GM21381 (cell line): ENCODE measurements around the gene PPP1R26.
"Not testable (repeated sequence)": the region's sequence is repeated elsewhere in the genome, so short reads cannot be mapped to it uniquely, and the experiment has no call there.

Experiments
- ATAC-seq: cut with Tn5 transposase; IDR thresholded peaks from one replicate; pipeline ENCODE4 v1.9.1; 2021; ENCODE audit warnings: mild to moderate bottlenecking, moderate library complexity; ENCODE audit not compliant: unreplicated experiment

PPP1R26 gene, protein sequence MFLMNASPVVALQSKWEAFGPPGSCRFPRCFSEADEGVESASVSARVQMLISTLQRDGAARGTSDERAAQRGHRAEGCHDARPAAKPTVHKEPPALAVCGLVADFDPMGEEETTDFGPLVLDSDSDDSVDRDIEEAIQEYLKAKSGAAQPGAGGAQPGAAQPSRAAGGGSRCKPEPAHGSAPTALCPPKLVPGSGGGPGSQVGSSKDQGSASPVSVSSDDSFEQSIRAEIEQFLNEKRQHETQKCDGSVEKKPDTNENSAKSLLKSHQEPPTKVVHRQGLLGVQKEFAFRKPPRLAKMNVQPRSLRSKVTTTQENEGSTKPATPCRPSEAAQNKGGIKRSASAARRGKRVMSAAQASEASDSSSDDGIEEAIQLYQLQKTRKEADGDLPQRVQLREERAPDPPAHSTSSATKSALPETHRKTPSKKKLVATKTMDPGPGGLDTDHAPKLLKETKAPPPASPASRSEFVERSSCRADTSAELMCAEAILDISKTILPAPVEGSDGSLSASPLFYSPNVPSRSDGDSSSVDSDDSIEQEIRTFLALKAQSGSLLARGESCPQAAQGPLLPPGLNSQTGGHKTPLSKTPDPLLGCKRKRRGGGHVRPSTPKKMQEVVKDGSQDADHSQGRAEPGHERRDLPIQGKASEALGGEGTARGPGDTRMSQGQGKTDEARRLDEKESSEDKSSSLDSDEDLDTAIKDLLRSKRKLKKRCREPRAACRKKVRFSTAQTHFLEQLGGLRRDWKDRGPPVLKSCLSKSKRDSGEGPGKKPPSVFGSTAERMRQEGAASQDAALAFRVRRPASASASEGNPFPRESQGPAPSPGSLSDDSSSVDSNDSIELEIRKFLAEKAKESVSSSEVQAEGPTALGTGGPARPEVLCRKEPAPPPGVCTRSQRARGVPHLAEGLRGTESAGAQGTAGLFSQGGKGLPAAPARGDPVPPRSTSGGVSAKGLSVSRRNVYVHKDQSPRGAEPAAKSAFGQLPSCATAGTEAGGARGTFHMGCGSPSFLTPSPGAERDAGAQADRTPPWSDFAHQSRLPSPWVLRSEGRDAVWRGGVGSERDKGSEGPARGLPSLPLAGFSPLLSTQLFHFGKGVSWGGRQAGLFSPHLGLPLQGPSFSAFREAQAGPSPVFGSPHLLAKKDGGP (N-terminal part only)

GRCh38 chr9:135479469-135480052, at the start of gene PPP1R26:
PPP1R26 (plus strand) TSS chr9:135479782; CDS start chr9:135484511, 4,729 bp downstream.
- ATAC-seq, result peak; percentile 43

DNA sequence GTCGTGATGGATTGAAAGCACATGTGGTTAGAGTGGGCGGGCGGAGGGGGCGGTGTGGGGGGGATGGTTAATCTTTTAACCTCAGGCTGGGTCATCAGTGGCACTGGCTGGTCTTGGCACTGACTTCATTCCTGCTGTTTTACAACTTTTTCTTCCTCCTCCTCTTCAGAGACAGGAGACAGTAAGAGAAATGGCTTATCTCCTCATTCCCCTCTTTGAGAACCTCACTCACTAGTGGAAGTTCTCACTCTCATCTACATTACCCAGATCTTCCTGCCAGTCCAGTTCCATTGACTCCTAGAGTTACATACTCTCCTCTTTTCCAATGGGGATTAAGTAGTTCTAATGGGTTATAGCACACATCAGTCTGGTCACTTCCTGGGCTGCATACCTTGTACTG, 42.3 kb upstream of the PPP1R26 start:
- no peak for ATAC-seq

DNA sequence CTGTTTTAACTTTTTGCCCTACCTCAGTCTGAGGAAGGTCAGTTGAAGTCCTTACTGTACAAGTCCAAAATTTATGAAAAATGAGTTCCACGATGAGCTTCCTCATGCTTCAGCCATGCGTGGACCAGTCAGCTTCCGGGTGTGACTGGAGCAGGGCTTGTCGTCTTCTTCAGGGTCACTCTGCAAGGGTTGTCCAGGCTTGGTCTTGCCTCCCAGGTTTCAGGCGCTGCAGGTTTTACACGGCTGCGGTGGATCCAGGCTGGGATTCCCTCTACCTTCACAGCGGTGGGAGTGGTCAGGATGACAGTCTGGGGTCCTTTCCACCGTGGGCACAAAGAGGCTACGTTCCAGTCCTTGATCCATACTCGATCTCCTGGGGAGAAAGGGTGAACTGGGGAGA, 41.9 kb upstream of the PPP1R26 start:
- not testable (repeated sequence) for ATAC-seq

- not testable (repeated sequence) for ATAC-seq
Measured at GRCh38 chr9:135438581-135439232, 40.9 kb upstream of the PPP1R26 start.

GRCh38 chr9:135439514-135439913, 40.1 kb upstream of the PPP1R26 start:
- ATAC-seq, result not testable (repeated sequence)

- ATAC-seq, result no peak
Measured at GRCh38 chr9:135439916-135440315, 39.7 kb upstream of the PPP1R26 start.

DNA sequence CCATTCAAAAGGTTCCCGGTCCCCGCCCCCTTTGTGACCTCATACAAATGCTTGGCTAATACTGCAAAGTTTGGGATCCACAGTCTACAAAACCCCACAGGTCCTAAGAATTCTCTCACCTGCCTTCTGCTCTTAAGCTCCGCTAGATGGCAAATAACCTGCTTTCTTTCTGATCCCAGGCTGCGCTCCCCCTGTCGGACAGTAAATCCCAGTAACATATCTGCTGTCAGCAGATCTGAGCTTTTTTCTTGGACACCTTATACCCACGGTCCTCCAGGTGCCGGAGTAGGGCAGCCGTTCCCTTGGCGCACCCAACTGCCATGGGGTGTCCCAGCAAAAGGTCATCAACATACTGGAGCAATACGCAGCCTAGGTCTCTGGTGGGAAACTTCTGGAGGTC, 39.0 kb upstream of the PPP1R26 start:
- no peak for ATAC-seq

DNA sequence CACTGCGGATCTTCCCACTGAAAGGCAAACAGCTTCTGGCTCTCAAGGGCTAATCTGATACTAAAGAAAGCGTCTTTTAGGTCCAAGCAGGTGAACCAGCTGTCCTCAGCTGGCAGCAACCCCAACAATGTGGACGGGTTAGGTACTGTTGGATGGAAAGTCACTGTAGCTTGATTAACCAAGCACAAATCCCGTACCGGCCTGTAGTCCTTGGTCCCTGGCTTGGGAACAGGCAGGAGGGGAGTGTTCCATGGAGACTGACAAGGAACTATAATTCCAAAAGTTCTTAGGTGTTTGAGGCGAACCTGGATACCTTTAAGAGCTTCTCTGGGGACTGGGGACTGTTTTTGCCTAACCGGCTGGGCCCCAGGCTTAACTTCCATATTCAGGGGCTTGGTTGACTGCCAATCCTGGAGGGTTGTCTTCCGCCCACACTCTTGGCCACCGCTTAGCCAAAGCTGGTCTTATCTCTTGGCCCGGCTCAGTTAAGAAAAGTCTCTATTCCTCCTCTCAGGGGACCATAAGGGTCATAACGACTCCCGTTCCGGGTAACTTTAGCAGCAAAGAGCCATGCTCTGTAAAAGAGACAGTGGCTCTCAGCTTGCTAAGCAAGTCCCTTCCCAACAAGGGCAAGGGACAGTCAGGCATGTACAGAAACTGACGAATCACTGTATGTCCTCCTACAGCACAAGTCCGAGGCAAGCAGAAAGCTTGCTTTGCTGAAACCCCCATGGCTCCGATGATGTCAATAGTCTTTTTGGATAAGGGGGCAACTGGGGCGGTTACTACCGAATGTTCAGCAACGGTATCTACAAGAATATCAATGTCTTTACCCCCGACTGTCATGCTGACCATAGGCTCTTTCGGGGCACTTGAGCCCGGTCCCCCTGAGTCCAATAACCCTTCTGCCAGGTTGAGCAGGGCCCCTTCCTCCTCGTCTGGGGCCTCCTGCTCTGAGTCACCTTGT, 38.2 kb upstream of the PPP1R26 start:
- not testable (repeated sequence) for ATAC-seq

- no peak for ATAC-seq
Measured at GRCh38 chr9:135442075-135442474, 37.5 kb upstream of the PPP1R26 start.

DNA sequence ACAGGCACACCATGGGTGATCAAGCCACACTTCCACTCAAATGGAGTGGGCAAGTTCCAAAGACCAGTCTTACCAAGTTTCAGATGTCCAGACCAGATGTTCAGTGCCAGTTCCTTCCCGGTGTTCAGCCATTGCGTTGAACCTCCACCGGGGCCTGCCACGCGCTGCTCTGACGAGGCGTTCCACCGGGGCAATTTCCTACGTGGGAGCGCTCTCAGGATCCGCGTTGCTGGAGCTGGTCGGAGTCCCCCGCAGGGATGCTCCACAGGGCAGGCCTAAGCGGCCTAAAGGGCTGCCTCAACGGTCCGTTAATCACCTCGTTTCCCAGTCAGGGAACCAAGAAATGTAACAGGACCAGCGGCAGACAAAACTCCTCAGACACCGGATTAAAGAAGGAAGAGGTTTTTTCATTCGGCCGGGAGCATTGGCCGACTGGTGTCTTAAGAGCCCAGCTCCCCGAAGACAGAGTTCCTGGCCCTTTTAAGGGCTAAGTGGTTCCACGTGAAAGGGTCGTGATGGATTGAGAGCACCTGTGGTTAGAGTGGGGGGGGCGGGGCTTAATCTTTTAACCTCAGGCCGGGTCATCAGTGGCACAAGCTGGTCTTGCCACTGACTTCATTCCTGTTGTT, 35.7 kb upstream of the PPP1R26 start:
- no peak for ATAC-seq

DNA sequence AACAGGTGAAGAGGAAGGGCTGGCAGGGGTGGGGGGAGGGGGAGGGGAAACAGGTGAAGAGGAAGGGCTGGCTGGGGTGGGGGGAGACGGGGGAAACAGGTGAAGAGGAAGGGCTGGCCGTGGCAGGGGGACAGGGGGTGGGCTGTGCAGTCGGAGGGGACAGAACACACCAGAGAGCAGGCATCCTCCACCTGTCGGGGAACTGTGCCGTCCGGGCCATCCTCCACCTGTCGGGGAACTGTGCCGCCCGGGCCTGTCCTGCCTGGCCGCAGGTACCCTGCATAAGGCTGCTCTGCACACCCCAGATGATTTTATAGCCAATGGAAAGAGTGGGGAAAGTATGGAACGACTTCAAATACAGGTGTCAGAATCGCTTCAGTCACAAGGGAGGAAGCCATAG, 32.5 kb upstream of the PPP1R26 start:
- ATAC-seq, result no peak

DNA sequence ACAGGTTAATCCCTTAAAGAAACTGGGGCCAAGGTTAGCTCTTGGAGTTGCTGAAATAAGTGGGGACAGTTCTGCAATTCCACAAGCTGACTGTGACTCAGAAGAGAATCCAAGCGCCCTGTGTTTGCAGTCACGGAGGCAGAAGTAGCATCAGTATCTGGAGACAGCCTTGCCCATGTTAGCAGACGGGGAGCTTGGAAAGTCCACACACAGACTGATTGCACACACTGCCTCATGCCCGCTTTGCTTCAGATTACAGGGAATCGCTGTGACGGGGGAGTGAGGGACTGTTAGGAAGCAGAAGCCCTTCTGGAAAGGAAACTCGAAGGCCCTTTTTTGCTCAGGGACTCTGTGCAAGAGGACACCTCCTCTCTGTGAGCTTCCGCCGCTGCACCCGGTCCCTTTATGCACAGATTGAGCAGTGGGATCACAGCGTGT, 30.9 kb upstream of the PPP1R26 start:
- ATAC-seq, result no peak

GRCh38 chr9:135449532-135449931, 30.1 kb upstream of the PPP1R26 start:
- not testable (repeated sequence) for ATAC-seq

GRCh38 chr9:135450956-135451355, 28.6 kb upstream of the PPP1R26 start:
- no peak for ATAC-seq

- ATAC-seq, result not testable (repeated sequence)
Measured at GRCh38 chr9:135451909-135452308, 27.7 kb upstream of the PPP1R26 start.

GRCh38 chr9:135454737-135455136, 24.8 kb upstream of the PPP1R26 start:
- ATAC-seq, result no peak

DNA sequence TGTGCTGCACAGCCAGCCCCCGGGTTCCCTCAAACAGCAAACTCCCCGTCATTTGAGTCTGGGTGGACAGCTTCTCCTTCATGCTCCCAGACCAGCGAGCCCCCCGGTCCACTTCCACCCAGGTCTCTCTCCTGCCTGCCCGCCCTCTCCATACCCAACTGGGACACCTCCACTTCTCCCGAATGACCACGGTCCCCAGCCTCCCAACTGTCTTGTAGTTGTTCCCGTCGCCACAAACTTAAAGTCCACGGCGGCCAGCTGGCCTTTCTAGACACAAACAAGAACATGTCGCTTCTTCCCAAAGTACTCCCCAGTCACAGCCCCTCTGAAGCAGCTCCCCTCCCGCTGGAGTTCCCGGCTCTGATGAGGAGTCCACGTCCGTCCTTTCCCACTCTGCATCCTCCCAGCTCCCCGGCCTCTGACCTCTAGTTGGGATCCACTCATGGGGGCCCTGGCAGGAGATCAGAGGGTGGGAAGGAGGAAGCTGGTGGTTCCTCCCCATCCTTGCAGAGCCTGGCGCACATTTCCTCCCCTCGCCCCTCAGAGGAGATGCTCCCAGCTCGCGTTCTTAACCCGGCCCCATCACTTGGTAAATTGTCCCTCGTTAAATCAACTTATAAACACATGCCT, 24.1 kb upstream of the PPP1R26 start:
- ATAC-seq, result no peak

DNA sequence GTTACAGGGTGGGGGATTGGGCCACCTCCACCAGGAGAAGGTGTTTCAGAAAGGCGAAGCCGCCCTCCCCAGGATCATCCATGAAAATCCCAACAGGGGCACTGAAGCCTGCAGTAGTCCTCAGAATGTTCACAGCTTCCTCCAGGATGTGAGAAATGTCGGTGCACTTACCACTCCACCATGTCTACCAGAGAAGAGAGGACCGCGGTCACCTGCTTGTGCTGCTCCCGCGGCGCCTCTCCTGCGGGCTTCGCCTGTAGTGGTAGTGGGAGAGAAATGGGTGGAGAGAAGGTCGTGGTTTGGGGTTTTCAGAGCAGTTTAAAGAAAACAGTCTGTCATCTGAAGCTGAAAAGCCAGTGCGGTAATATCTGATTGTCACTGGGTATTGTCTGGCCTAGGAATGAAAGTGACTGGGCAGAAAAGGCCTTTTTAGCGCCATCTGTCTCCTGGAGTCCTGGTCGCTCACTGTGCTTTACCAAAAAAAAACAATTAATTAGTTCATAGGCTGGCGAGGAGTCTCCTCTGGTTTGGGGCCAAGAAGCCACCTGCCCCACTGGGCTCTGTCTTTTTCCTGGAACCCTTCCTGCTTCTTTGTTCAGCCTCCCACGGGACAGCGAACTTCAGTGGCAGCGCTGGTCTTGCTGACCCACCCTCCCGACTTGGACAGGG, 23.0 kb upstream of the PPP1R26 start:
- ATAC-seq, result no peak
